Upper lobe of left lung (tissue), 6 donors: ENCODE results near the gene P3H2. TPM values are rescaled to one million over a fixed set of nuclear protein-coding genes. Genes with fewer than 3 reads are reported as not detected.

Experiments used
- ATAC-seq, 2 donors: fragments of 200-7000 bp; cut with Tn5 transposase; one replicate each; pipeline ENCODE4 v1.9.1; 2022; ENCODE audit warnings: mild to moderate bottlenecking in 2 of 2, moderate library complexity in 2 of 2; ENCODE audit not compliant: low FRiP score in 2 of 2
- DNase-seq, 2 donors: peaks; one replicate each; pipeline ENCODE4 v3.0.0-alpha.2; 2019 to 2020
- H3K27ac ChIP-seq, 4 donors: fragments of 200-600 bp; sonication (generic); one replicate each; pipeline ENCODE4 v1.5.1; 2016 to 2019
- H3K27me3 ChIP-seq, 4 donors: fragments of 200-600 bp; sonication (generic); one replicate each; pipeline ENCODE4 v1.5.1; 2017 to 2019
- H3K36me3 ChIP-seq, 4 donors: fragments of 200-600 bp; sonication (generic); one replicate each; pipeline ENCODE4 v1.5.1; 2016 to 2019
- H3K4me1 ChIP-seq, 4 donors: fragments of 200-600 bp; sonication (generic); one replicate each; pipeline ENCODE4 v1.5.1; 2018 to 2019
- H3K4me3 ChIP-seq, 4 donors: fragments of 200-600 bp; sonication (generic); one replicate each; pipeline ENCODE4 v1.5.1; 2017 to 2019; ENCODE audit warnings: mild to moderate bottlenecking in 2 of 4, moderate library complexity in 1 of 4
- H3K9me3 ChIP-seq, 4 donors: fragments of 200-600 bp; sonication (generic); one replicate each; pipeline ENCODE4 v1.5.1; 2018 to 2019
- CTCF ChIP-seq, 6 experiments: fragments of 450-650 bp in 4 of 6; fragments of 200-600 bp in 2 of 6; sonication (generic) in 2 of 6; IDR thresholded peaks; one replicate each; pipeline ENCODE4 v1.5.1; 2016 to 2019; ENCODE audit warnings: antibody characterized with exemption in 6 of 6
- EP300 ChIP-seq, 4 donors: sonication (generic); formaldehyde crosslinking; IDR thresholded peaks; one replicate each; pipeline ENCODE4 v1.5.1; 2017; ENCODE audit warnings: antibody characterized with exemption in 4 of 4, control low read depth in 2 of 4
- POLR2A ChIP-seq, 4 donors: fragments of 450-650 bp; IDR thresholded peaks; one replicate each; pipeline ENCODE4 v1.5.1; 2016 to 2017; ENCODE audit warnings: antibody characterized with exemption in 4 of 4, mild to moderate bottlenecking in 2 of 4
- POLR2AphosphoS5 ChIP-seq, 2 donors: sonication (generic); formaldehyde crosslinking; IDR thresholded peaks; one replicate each; pipeline ENCODE4 v1.5.1; 2017; ENCODE audit warnings: antibody characterized with exemption in 2 of 2
- WGBS, 2 donors: methylation state at CpG; one replicate each; pipeline ENCODE4 v1.1.5; 2017 to 2018; 5-methylcytosine and 5-hydroxymethylcytosine counted together
- total RNA-seq, 6 donors: library from RNA; depleted of rRNA in 4 of 6; stranded (reverse); fragments of >200 nt in 4 of 6; gene quantifications; one replicate each; pipeline versions ENCODE4 v1.1.0 to v1.2.1, GENCODE V29; 2016 to 2021
- donor health status: DM: no; HTN: no; CAD: no; lungs with moderate emphysema.
- donor health status: DM: no; HTN: yes; CAD: no; lungs with severe emphysema.

Gene P3H2
- total RNA-seq, 6 donors from 2014 or later = 42.2 to 114 (median 63.0) TPM

GRCh38 chr3:190064112-190064511 lies 56.6 kb downstream of the P3H2 start:
- peak in 1 of 2 donors; percentile 62 for DNase-seq
- Histone ChIP-seq H3K4me1 (no peaks in the 10 kb centered on the region), H3K9me3 (no peaks in the 10 kb centered on the region), H3K4me3 (no peak overlapping the region), H3K27me3 (no peaks in the 10 kb centered on the region), H3K36me3 (no peaks in the 10 kb centered on the region), H3K27ac (no peak overlapping the region)
- TF ChIP-seq POLR2AphosphoS5 (IDR thresholded peaks at IDR 0.05) (no peak), EP300 (IDR thresholded peaks at IDR 0.05) (no peak), POLR2A (IDR thresholded peaks at IDR 0.05) (no peak), CTCF (IDR thresholded peaks at IDR 0.05) (no peak)
- 59 to 76% methylated on average over 3 of the region's 3 CpGs for WGBS, 2 donors
- peak; percentile 63 to 90 for ATAC-seq

- H3K4me3 ChIP-seq = no peak overlapping the region
- no peak for DNase-seq
- no peaks in the 10 kb centered on the region for H3K36me3 ChIP-seq
- ATAC-seq = no peak
- no peaks in the 10 kb centered on the region for H3K9me3 ChIP-seq
- H3K27me3 ChIP-seq = no peaks in the 10 kb centered on the region
- TF ChIP-seq EP300 (IDR thresholded peaks at IDR 0.05) (no peak), CTCF (IDR thresholded peaks at IDR 0.05) (no peak), POLR2AphosphoS5 (IDR thresholded peaks at IDR 0.05) (no peak), POLR2A (IDR thresholded peaks at IDR 0.05) (no peak)
- no peaks in the 10 kb centered on the region for H3K4me1 ChIP-seq
- WGBS, 2 donors = 81 to 87% methylated on average over 3 of the region's 3 CpGs
- H3K27ac ChIP-seq = no peak overlapping the region
Observed at GRCh38 chr3:190063490-190063889, 57.2 kb downstream of the P3H2 start.

GRCh38 chr3:190060192-190060775 lies 60.4 kb downstream of the P3H2 start:
- WGBS, 2 donors = 83 to 88% methylated on average over 4 of the region's 4 CpGs
- TF ChIP-seq POLR2AphosphoS5 (IDR thresholded peaks at IDR 0.05) = no peak
- TF ChIP-seq POLR2A (IDR thresholded peaks at IDR 0.05) = no peak
- TF ChIP-seq CTCF (IDR thresholded peaks at IDR 0.05) = no peak
- TF ChIP-seq EP300 (IDR thresholded peaks at IDR 0.05) = no peak
- Histone ChIP-seq H3K27me3 (no peaks in the 10 kb centered on the region), H3K36me3 (no peaks in the 10 kb centered on the region), H3K9me3 (no peaks in the 10 kb centered on the region), H3K27ac (no peak overlapping the region), H3K4me3 (no peak overlapping the region), H3K4me1 (no peaks in the 10 kb centered on the region)
- no peak for ATAC-seq
- no peak for DNase-seq

GRCh38 chr3:190059242-190059590 lies 61.5 kb downstream of the P3H2 start:
- 86 to 100% methylated on average over 1 of the region's 1 CpG for WGBS, 2 donors
- no peak for DNase-seq
- Histone ChIP-seq H3K36me3 (no peaks in the 10 kb centered on the region), H3K27ac (no peak overlapping the region), H3K4me3 (no peak overlapping the region), H3K9me3 (no peaks in the 10 kb centered on the region), H3K4me1 (no peaks in the 10 kb centered on the region), H3K27me3 (no peaks in the 10 kb centered on the region)
- ATAC-seq = peak in 1 of 2 donors; percentile 7
- TF ChIP-seq POLR2A (IDR thresholded peaks at IDR 0.05) (no peak), CTCF (IDR thresholded peaks at IDR 0.05) (no peak), EP300 (IDR thresholded peaks at IDR 0.05) (no peak), POLR2AphosphoS5 (IDR thresholded peaks at IDR 0.05) (no peak)

- no peaks in the 10 kb centered on the region for H3K36me3 ChIP-seq
Observed at GRCh38 chr3:190058521-190059241, 62.0 kb downstream of the P3H2 start.

More at GRCh38 chr3:190058521-190059241, 62.0 kb downstream of the P3H2 start:
- Histone ChIP-seq H3K27ac (no peak overlapping the region), H3K4me1 (no peaks in the 10 kb centered on the region), H3K27me3 (no peaks in the 10 kb centered on the region), H3K9me3 (no peaks in the 10 kb centered on the region), H3K4me3 (no peak overlapping the region)
- 59 to 60% methylated on average over 4 of the region's 4 CpGs for WGBS, 2 donors
- ATAC-seq = no peak
- no peak for TF ChIP-seq CTCF (IDR thresholded peaks at IDR 0.05)
- TF ChIP-seq EP300 (IDR thresholded peaks at IDR 0.05) = no peak
- no peak for TF ChIP-seq POLR2A (IDR thresholded peaks at IDR 0.05)
- TF ChIP-seq POLR2AphosphoS5 (IDR thresholded peaks at IDR 0.05) = no peak
- no peak for DNase-seq
